ENCODE data around the gene AZGP1. TPM values are rescaled to one million over a fixed set of nuclear protein-coding genes. Genes with fewer than 3 reads are reported as not detected.
"Not testable (repeated sequence)": the region's sequence is repeated elsewhere in the genome, so short reads cannot be mapped to it uniquely, and the experiment has no call there.

AZGP1 gene
- total RNA-seq, 2 donors from 2014 or later, result not detected

GRCh38 chr7:100015232-100016214 is 39.7 kb upstream of the AZGP1 start, which contains the start of gene ZKSCAN1:
Gene ZKSCAN1 (plus strand): TSS chr7:100015596. CDS start chr7:100023507, 7,911 bp downstream.
- Histone ChIP-seq H3K27me3 (ENCODE audit: control insufficient read depth, insufficient read depth, low read length, poor library complexity, severe bottlenecking) (no peaks in the 10 kb centered on the region), H3K9me3 (ENCODE audit: control insufficient read depth, low read length) (no peaks in the 10 kb centered on the region), H3K4me1 (ENCODE audit: control insufficient read depth, insufficient read depth, low read length) (no peaks in the 10 kb centered on the region), H3K36me3 (ENCODE audit: control insufficient read depth, insufficient read depth, low read length) (peaks cover 11% of the 10 kb centered on the region), H3K27ac (ENCODE audit: low read depth, low read length) (peak within 1 kb of the TSS; percentile 93), H3K9ac (ENCODE audit: extremely low read depth, low read length, poor library complexity, severe bottlenecking) (peak within 1 kb of the TSS; percentile 95), H3K4me3 (ENCODE audit: low read length) (peak within 1 kb of the TSS; percentile 99)
- DNase-seq, result peak; percentile 94
- H3K9me3 Mint-ChIP-seq, result no peaks in the 10 kb centered on the region
- peak within 1 kb of the TSS; percentile 97 for H3K27ac Mint-ChIP-seq
- 0 to 1% methylated on average over 11 to 70 of the region's 70 CpGs for WGBS, 2 experiments (ENCODE audit: insufficient coverage in 1 of 2, insufficient read length in 1 of 2)
- no peak for TF ChIP-seq CTCF (conservative IDR thresholded peaks at IDR 0.05)
- H3K27me3 Mint-ChIP-seq (ENCODE audit: insufficient read depth), result peaks cover 2% of the 10 kb centered on the region
- H3K4me3 Mint-ChIP-seq, result peak within 1 kb of the TSS; percentile 93
- H3K36me3 Mint-ChIP-seq (ENCODE audit: low read depth), result peaks cover 15% of the 10 kb centered on the region
- H3K4me1 Mint-ChIP-seq, result peaks cover 16% of the 10 kb centered on the region

- Histone ChIP-seq H3K27me3 (ENCODE audit: control insufficient read depth, insufficient read depth, low read length, poor library complexity, severe bottlenecking) (no peaks in the 10 kb centered on the region), H3K27ac (ENCODE audit: low read depth, low read length) (no peak overlapping the region), H3K9me3 (ENCODE audit: control insufficient read depth, low read length) (no peaks in the 10 kb centered on the region), H3K9ac (ENCODE audit: extremely low read depth, low read length, poor library complexity, severe bottlenecking) (no peak overlapping the region), H3K36me3 (ENCODE audit: control insufficient read depth, insufficient read depth, low read length) (peaks cover 3% of the 10 kb centered on the region), H3K4me3 (ENCODE audit: low read length) (no peak overlapping the region), H3K4me1 (ENCODE audit: control insufficient read depth, insufficient read depth, low read length) (no peaks in the 10 kb centered on the region)
- no peak overlapping the region for H3K4me3 Mint-ChIP-seq
- H3K4me1 Mint-ChIP-seq, result peaks cover 11% of the 10 kb centered on the region
- H3K9me3 Mint-ChIP-seq, result no peaks in the 10 kb centered on the region
- no peak for TF ChIP-seq CTCF (conservative IDR thresholded peaks at IDR 0.05)
- no peak overlapping the region for H3K27ac Mint-ChIP-seq
- peaks cover 3% of the 10 kb centered on the region for H3K36me3 Mint-ChIP-seq (ENCODE audit: low read depth)
- 56 to 95% methylated on average over 1 to 3 of the region's 3 CpGs for WGBS, 2 experiments (ENCODE audit: insufficient coverage in 1 of 2, insufficient read length in 1 of 2)
- peaks cover 2% of the 10 kb centered on the region for H3K27me3 Mint-ChIP-seq (ENCODE audit: insufficient read depth)
- no peak for DNase-seq
Observed at GRCh38 chr7:100013328-100013676, 37.5 kb upstream of the AZGP1 start.

GRCh38 chr7:100012385-100013327 is 36.8 kb upstream of the AZGP1 start:
- H3K9me3 Mint-ChIP-seq; H3K4me3 Mint-ChIP-seq; H3K36me3 ChIP-seq (ENCODE audit: control insufficient read depth, insufficient read depth, low read length); H3K27me3 ChIP-seq (ENCODE audit: control insufficient read depth, insufficient read depth, low read length, poor library complexity, severe bottlenecking); H3K4me3 ChIP-seq (ENCODE audit: low read length); H3K27ac Mint-ChIP-seq; H3K9me3 ChIP-seq (ENCODE audit: control insufficient read depth, low read length); H3K27me3 Mint-ChIP-seq (ENCODE audit: insufficient read depth); H3K4me1 ChIP-seq (ENCODE audit: control insufficient read depth, insufficient read depth, low read length); H3K36me3 Mint-ChIP-seq (ENCODE audit: low read depth); H3K27ac ChIP-seq (ENCODE audit: low read depth, low read length); H3K9ac ChIP-seq (ENCODE audit: extremely low read depth, low read length, poor library complexity, severe bottlenecking); DNase-seq: not testable (repeated sequence)
- peaks cover 11% of the 10 kb centered on the region for H3K4me1 Mint-ChIP-seq
- 87 to 91% methylated on average over 12 to 14 of the region's 14 CpGs for WGBS, 2 experiments (ENCODE audit: insufficient coverage in 1 of 2, insufficient read length in 1 of 2)

Data from endodermal cell (in vitro differentiated cells).